HG03139 (cell line): ENCODE results near the gene EXOC4.

ENCODE experiments used
- ATAC-seq: cut with Tn5 transposase; IDR thresholded peaks from one replicate; pipeline ENCODE4 v1.9.1; 2021; ENCODE audit not compliant: unreplicated experiment

The EXOC4 gene

GRCh38 chr7:134013249-134013648, 760.4 kb downstream of the EXOC4 start:
- no peak for ATAC-seq

DNA sequence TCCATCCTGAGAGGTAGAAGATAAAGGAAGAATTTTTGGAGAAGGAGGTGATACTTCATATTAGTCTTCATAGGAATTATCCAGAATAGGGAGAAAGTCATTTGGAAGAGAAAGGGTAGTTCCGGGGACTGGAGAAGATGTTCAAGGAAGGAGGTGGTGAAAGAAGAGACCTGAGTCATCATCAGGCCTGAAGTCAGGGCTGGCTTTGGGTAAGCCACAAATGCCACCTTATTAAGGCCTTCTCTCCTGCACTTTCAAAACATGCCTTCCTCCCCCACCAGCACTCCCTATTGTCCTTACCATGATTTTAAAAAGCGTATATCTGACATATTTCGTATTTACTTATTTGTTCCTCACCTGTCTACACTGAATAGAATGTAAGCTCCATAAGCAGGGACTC, 762.1 kb downstream of the EXOC4 start:
- ATAC-seq = no peak

- no peak for ATAC-seq
These were observed 763.5 kb downstream of the EXOC4 start for GRCh38 chr7:134016223-134016941.

DNA sequence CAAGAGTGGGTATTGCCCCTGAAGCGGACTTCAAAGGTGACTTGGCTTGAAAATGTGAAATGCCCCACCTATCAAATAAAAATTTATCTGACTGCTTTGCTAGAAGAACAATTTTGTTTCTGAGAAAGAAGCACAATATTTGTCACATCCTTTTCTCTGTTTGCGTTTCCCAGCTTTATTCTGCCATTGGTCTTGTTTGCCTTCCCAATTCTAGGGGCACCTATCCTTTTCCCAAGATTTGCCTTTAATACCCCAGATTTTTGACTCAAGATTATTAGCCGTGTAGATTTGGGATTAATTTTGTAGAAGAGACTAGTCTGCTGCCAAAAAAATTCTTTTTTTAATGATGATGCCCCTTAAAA, 764.0 kb downstream of the EXOC4 start:
- no peak for ATAC-seq

GRCh38 chr7:134018306-134018705, 765.4 kb downstream of the EXOC4 start:
- no peak for ATAC-seq

DNA sequence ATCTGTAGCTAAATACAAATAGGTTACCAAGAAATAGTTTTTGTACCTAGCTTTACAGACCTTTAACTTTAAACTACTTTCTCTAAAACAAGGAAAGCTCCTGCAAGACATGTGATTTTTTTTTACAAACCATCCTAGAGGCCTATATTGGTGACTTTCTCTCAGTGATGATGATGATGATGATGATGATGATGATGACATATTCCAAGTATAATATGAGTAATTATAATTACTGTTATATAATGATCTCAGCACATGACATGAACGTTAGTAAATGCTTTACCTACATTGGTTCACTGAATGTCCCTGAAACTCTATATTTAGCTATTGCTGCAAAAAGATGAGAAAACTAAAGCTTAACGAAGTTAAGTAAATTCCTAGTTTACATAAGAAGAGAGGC, 766.4 kb downstream of the EXOC4 start:
- ATAC-seq = no peak

DNA sequence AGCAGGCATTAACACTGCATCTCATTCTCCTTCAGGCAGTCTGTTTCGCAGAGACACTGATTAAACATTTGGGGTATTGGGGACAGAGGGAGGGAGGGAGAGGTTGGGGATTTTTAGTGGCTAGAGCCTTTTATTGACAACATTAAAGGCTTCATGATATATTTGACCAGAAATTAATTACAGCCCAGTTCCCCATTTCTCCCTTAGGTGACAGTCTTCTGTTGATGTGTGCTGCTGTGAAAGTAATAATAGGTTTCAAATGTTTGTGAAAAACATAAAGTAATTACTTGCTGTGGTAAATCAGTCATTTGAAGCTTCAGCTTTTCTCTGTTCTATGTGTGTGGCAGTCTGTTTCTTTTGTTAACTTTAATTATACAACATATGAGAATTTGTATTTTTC, 769.0 kb downstream of the EXOC4 start:
- no peak for ATAC-seq

- ATAC-seq = no peak
These were observed 769.5 kb downstream of the EXOC4 start for GRCh38 chr7:134022286-134022911.

GRCh38 chr7:134024739-134025138, 771.9 kb downstream of the EXOC4 start:
- no peak for ATAC-seq

DNA sequence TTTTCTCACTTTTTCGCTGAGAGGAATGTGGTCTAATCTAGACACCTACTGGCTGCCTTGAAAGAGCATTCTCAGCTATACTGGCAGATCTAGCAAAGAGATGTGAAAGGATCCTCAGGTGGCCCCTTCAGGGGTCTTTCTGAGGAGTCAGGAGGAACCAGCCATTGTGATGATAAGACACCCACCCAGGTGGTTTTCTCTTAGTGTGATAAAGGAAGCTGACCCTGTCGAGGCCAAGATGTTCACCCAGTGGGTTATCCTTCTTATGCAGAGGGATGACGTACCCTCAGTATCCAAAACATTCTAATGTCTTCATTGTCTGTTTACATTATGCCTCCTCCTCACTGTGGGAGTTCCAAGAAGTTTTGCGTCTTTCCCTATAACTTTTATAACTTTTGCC, 776.0 kb downstream of the EXOC4 start:
- no peak for ATAC-seq

GRCh38 chr7:134029743-134030142, 776.9 kb downstream of the EXOC4 start:
- no peak for ATAC-seq

DNA sequence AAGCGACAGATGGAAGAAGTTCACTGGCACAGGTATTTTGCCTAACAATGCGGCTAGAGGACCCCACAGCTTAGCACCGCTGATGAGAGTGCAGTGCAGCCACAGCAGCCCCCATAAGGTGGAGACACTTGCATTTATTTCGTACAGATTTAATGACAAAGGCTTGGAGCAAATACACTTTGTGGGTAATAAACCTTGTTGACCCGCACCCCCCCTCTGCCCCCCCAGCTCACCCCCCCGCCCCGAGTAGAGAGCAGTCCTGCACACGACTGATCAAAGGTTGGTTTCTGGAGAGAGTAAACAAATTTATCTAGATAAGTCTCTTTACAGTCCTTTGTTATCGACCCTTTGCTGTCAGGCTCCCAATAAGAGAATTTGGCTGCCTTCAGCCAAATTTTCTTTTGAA, 777.6 kb downstream of the EXOC4 start:
- ATAC-seq = no peak

GRCh38 chr7:134031835-134032617, 779.1 kb downstream of the EXOC4 start:
- no peak for ATAC-seq

GRCh38 chr7:134034652-134035051, 781.8 kb downstream of the EXOC4 start:
- no peak for ATAC-seq

GRCh38 chr7:134037991-134038390, 785.1 kb downstream of the EXOC4 start:
- ATAC-seq = no peak

GRCh38 chr7:134040988-134041387, 788.1 kb downstream of the EXOC4 start:
- ATAC-seq = no peak

DNA sequence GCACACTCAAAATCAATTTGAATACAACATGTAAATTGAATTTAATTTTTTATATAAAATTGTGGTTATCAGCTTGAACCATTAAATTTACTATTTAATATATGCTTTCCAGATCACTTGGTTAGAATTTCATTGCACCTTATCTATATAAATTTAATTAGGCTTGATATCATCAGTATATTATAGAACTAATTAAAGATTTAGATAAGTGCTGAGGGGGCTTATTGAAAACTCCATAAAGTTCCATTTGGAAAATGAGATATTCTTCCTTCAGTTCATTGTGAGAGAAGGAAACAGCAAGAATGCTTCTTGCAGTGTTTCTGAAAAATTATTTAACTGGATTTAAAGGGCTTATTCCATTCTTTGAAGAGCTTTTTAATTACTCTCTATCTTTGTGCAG, 788.6 kb downstream of the EXOC4 start:
- ATAC-seq = no peak

DNA sequence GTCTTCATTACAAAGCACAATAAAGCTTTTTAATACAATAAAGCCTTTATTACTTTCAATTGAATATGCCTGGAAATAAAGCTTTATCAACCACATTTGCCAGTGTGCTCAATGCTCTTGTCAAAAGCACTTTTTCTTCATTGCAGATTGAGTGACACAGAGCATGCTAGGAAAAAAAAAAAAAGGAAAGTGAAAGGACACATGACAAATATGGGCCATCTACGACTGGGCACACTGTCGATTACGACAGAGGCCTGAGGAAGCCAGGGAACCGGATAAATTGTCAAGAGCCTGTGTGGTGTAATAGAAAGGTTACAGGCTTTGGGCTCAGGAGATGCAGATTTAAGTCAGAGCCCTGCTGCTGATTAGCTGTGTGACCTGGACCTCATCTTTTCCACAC, 789.4 kb downstream of the EXOC4 start:
- no peak for ATAC-seq

DNA sequence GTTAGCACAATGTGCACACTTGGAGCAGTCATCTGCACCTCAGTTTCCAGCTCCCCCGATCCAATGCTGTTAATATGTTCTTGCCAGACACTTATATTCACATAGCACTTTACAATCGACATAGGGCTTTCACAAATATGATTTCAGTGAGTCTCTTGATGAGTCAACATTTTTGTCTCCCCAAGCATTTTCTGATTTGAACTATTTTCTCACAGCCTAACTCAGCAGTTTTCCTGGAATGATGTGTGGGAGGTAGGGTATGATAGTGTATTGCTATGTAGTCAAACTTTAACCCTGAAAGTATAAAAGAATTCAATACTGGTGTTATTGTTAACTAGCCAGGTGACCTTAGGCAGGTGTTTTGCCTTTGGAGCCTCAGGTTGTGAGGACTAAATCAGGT, 791.8 kb downstream of the EXOC4 start:
- ATAC-seq = no peak

GRCh38 chr7:134045716-134046115, 792.8 kb downstream of the EXOC4 start:
- ATAC-seq = no peak

GRCh38 chr7:134046594-134047128, 793.8 kb downstream of the EXOC4 start:
- no peak for ATAC-seq

- no peak for ATAC-seq
These were observed 794.8 kb downstream of the EXOC4 start for GRCh38 chr7:134047675-134048074.
